ENCODE results near the gene DAZAP1. TPM values are rescaled to one million over a fixed set of nuclear protein-coding genes. Genes with fewer than 3 reads are reported as not detected.

DAZAP1 gene
- total RNA-seq, 2 experiments from 2014 or later = 128 to 133 TPM

DNA sequence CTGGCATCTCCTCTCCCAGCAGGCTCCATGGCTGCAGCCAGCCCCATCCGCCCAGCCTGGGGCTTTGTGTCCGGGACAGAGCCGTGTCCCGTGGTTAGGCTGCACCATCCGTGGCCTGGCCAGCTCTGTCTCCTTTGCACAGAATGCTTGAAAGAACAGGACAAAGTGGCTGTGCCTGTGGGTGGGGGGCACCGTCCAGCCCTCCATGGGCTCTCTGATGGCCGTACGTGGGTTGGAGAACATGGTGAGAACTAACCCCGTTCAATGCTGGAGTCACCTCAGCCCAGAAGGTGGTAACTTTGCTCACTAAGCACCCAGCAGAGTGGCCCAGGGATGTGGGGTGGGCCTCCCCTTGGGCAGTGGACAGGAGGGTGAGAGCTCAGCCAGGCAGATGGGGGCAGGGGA lies 33.6 kb downstream of the DAZAP1 start:
- peak overlapping the region; percentile 92 for H3K27ac Mint-ChIP-seq
- ATAC-seq (ENCODE audit: poor library complexity) = no peak

GRCh38 chr19:1441677-1442438 lies 34.5 kb downstream of the DAZAP1 start:
- Histone ChIP-seq H3K9me3 (ENCODE audit: control insufficient read depth in 1 of 2, insufficient read depth in 1 of 2, low read length in 2 of 2) (peaks cover 0 to 3% of the 10 kb centered on the region in 2 experiments), H3K4me3 (ENCODE audit: low read length) (no peak overlapping the region), H3K27me3 (ENCODE audit: control insufficient read depth in 1 of 2, insufficient read depth in 2 of 2, low read length in 2 of 2) (peaks cover 3 to 11% of the 10 kb centered on the region in 2 experiments), H3K36me3 (ENCODE audit: insufficient read depth, low read length) (peaks cover 32% of the 10 kb centered on the region), H3K4me1 (ENCODE audit: insufficient read depth, low read length) (peaks cover 55% of the 10 kb centered on the region), H3K27ac (ENCODE audit: low read depth in 1 of 2, low read length in 2 of 2) (no peak overlapping the region)
- H3K4me3 Mint-ChIP-seq = peak overlapping the region; percentile 75
- intact Hi-C loops (cut with DNase I, micrococcal nuclease) = no loop called here
- H3K27ac Mint-ChIP-seq = peak overlapping the region; percentile 62
- peaks cover 25% of the 10 kb centered on the region for H3K4me1 Mint-ChIP-seq (ENCODE audit: low read depth)
- ChIA-PET CTCF (no interaction called here), POLR2A (interaction anchor here (1.0 kb wide), 1 partner anchor 49 kb away, joined by 3 read pairs; the partner anchor contains the start of gene REEP6)
- H3K36me3 Mint-ChIP-seq (ENCODE audit: low read depth) = peaks cover 52% of the 10 kb centered on the region
- H3K27me3 Mint-ChIP-seq = no peaks in the 10 kb centered on the region
- DNase-seq (no peak), ATAC-seq (ENCODE audit: poor library complexity) (no peak)
- H3K9me3 Mint-ChIP-seq = no peaks in the 10 kb centered on the region
- TF ChIP-seq, protein P1, sequence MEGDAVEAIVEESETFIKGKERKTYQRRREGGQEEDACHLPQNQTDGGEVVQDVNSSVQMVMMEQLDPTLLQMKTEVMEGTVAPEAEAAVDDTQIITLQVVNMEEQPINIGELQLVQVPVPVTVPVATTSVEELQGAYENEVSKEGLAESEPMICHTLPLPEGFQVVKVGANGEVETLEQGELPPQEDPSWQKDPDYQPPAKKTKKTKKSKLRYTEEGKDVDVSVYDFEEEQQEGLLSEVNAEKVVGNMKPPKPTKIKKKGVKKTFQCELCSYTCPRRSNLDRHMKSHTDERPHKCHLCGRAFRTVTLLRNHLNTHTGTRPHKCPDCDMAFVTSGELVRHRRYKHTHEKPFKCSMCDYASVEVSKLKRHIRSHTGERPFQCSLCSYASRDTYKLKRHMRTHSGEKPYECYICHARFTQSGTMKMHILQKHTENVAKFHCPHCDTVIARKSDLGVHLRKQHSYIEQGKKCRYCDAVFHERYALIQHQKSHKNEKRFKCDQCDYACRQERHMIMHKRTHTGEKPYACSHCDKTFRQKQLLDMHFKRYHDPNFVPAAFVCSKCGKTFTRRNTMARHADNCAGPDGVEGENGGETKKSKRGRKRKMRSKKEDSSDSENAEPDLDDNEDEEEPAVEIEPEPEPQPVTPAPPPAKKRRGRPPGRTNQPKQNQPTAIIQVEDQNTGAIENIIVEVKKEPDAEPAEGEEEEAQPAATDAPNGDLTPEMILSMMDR (IDR thresholded peaks at IDR 0.05) = no peak

More for the DNA sequence above, 33.6 kb downstream of the DAZAP1 start:
- Histone ChIP-seq H3K4me1 (ENCODE audit: insufficient read depth, low read length) (peaks cover 47% of the 10 kb centered on the region), H3K9me3 (ENCODE audit: control insufficient read depth in 1 of 2, insufficient read depth in 1 of 2, low read length in 2 of 2) (no peaks in the 10 kb centered on the region), H3K36me3 (ENCODE audit: insufficient read depth, low read length) (peaks cover 32% of the 10 kb centered on the region), H3K27me3 (ENCODE audit: control insufficient read depth in 1 of 2, insufficient read depth in 2 of 2, low read length in 2 of 2) (peaks cover 0 to 5% of the 10 kb centered on the region in 2 experiments), H3K4me3 (ENCODE audit: low read length) (no peak overlapping the region), H3K27ac (ENCODE audit: low read depth in 1 of 2, low read length in 2 of 2) (no peak overlapping the region)
- peaks cover 52% of the 10 kb centered on the region for H3K36me3 Mint-ChIP-seq (ENCODE audit: low read depth)
- TF ChIP-seq, protein P1 (IDR thresholded peaks at IDR 0.05) = no peak
- H3K9me3 Mint-ChIP-seq = no peaks in the 10 kb centered on the region
- POLR2A ChIA-PET = interaction anchor here (1.0 to 1.2 kb wide), 2 partner anchors 28 to 50 kb away, joined by 3 read pairs; partner anchors contain the start of gene REEP6
- intact Hi-C loops (cut with DNase I, micrococcal nuclease) = no loop called here
- CTCF ChIA-PET = no interaction called here
- no peaks in the 10 kb centered on the region for H3K27me3 Mint-ChIP-seq
- DNase-seq = no peak
- H3K4me3 Mint-ChIP-seq = peak overlapping the region; percentile 100
- peaks cover 25% of the 10 kb centered on the region for H3K4me1 Mint-ChIP-seq (ENCODE audit: low read depth)

DNA sequence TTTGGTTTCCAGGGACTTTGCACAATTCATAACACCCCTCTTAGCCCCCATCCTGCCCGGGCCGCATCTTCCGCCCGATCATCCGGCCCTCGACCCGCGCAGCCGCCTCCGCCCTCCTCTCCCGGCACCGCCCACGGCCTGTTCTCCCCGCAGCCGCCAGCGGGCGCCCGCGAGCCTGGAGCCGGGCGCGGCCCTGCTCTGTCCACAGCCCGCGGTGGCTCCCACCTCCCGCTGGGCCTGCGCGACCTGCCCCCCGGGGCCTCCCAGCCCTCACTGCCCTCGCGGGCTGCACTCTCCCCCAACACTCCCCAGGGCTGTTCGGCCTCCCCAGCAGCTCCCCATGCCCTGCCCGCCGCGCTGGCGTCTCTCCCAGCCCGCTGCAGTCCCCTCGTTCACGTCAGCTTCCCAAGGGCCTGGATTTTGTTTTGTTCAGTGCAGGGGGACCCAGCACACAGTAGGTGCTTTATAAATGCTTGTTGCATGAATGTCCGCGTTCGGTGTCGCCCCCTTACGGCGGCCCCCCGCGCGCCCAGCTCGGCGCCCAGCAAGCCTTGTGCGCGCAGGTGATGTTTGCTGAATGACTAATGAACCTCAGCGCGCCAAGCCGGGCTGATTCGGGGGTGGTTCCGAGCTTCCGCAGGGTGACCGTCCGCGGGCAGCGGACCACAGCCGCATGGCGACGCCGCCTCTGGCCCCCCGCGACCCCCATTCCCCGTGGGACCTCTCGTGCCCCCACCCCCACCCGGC lies 38.0 kb downstream of the DAZAP1 start:
- Histone ChIP-seq H3K9me3 (ENCODE audit: control insufficient read depth in 1 of 2, insufficient read depth in 1 of 2, low read length in 2 of 2) (peaks cover 0 to 21% of the 10 kb centered on the region in 2 experiments), H3K36me3 (ENCODE audit: insufficient read depth, low read length) (peaks cover 22% of the 10 kb centered on the region), H3K27ac (ENCODE audit: low read depth in 1 of 2, low read length in 2 of 2) (no peak overlapping the region), H3K4me3 (ENCODE audit: low read length) (peak overlapping the region; percentile 52), H3K4me1 (ENCODE audit: insufficient read depth, low read length) (peaks cover 50% of the 10 kb centered on the region), H3K27me3 (ENCODE audit: control insufficient read depth in 1 of 2, insufficient read depth in 2 of 2, low read length in 2 of 2) (peaks cover 33 to 44% of the 10 kb centered on the region in 2 experiments)
- TF ChIP-seq, protein P1 (IDR thresholded peaks at IDR 0.05) = peak; percentile 87
- peaks cover 22% of the 10 kb centered on the region for H3K4me1 Mint-ChIP-seq (ENCODE audit: low read depth)
- ChIA-PET POLR2A (interaction anchor here (1.1 to 1.7 kb wide), 6 partner anchors 10 to 176 kb away, joined by 4 to 8 read pairs (median 5); partner anchors contain the start of gene CIRBP), CTCF (interaction anchor here (0.8 to 2.5 kb wide), 8 partner anchors 10 to 166 kb away, joined by 3 to 16 read pairs (median 4); no protein-coding TSS in a partner anchor)
- H3K27ac Mint-ChIP-seq = no peak overlapping the region
- H3K27me3 Mint-ChIP-seq = peaks cover 27% of the 10 kb centered on the region
- DNase-seq = peak; percentile 55 to 88 (median 72)
- H3K9me3 Mint-ChIP-seq = no peaks in the 10 kb centered on the region
- intact Hi-C loops (cut with DNase I, micrococcal nuclease) = loop anchor here in 1 of 2 experiments (2.0 kb wide), 2 partner anchors 25 to 69 kb away; no protein-coding TSS in a partner anchor
- H3K4me3 Mint-ChIP-seq = peak overlapping the region; percentile 69
- H3K36me3 Mint-ChIP-seq (ENCODE audit: low read depth) = peaks cover 26% of the 10 kb centered on the region
- peak; percentile 86 for ATAC-seq (ENCODE audit: poor library complexity)

All from CD4-positive, alpha-beta T cell (primary cell).